ENCODE results near the gene RAPGEF4.

GRCh38 chr2:172953970-172954852 is 218.6 kb downstream of the RAPGEF4 start:
- TF ChIP-seq CTCF (IDR thresholded peaks at IDR 0.05 in 2 of 3, conservative IDR thresholded peaks at IDR 0.05 in 1 of 3; ENCODE audit: borderline replicate concordance in 1 of 3, insufficient read depth in 1 of 3, low read depth in 2 of 3, low read length in 2 of 3): no peak
- TF ChIP-seq EZH2 (IDR thresholded peaks at IDR 0.05): no peak
- TF ChIP-seq FOSL1 (IDR thresholded peaks at IDR 0.05; ENCODE audit: low read depth): no peak
- no peak for TF ChIP-seq MAX (IDR thresholded peaks at IDR 0.05)
- no peak for TF ChIP-seq POLR2A (IDR thresholded peaks at IDR 0.05; ENCODE audit: borderline replicate concordance, extremely low read depth, insufficient read depth, insufficient read length)
- TF ChIP-seq TCF7L2 (IDR thresholded peaks at IDR 0.05; ENCODE audit: borderline replicate concordance, extremely low read depth, insufficient read depth, insufficient read length): no peak
- TF ChIP-seq POLR2AphosphoS5 (IDR thresholded peaks at IDR 0.05; ENCODE audit: low read depth, low read length): no peak
- TF ChIP-seq ATF3 (IDR thresholded peaks at IDR 0.05): no peak
- no peak for TF ChIP-seq ZFX (IDR thresholded peaks at IDR 0.05)
